ENCODE results near the gene MTUS2.

DNA sequence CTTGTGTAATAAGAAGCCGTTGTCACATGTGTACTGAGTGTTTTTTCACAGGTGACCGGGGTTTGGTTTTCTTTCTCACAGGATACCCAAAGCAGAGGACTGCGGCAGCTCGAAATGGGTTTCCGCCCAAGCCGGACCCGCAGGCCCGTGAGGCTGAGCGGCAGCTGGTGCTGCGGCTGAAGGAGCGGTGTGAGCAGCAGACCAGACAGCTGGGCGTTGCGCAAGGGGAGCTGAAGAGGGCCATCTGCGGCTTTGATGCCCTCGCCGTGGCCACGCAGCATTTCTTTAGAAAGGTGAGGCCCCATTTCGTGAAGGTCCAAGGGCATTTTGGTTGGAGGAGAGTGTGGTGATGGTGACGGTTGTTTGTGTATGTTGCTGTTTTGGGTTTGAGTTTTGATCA is 539.0 kb downstream of the MTUS2 start:
- TF ChIP-seq CTCF (IDR thresholded peaks at IDR 0.05) = no peak
- no peak for TF ChIP-seq POLR2A (IDR thresholded peaks at IDR 0.05)
